Calu3 (cell line): Measurements from ENCODE around the gene OSBPL3. TPM values are rescaled to one million over a fixed set of nuclear protein-coding genes. Genes with fewer than 3 reads are reported as not detected.

Experiments
- BruUV-seq: library from RNA; stranded (reverse); fragments of 400-500 nt; replicated peaks from 2 replicates; lab custom pipeline; 2021; lab: Mats Ljungman, UMichigan
- CTCF ChIA-PET: fragments of 300-600 bp; sonication (Branson Sonifier 250); formaldehyde crosslinking; loops from one replicate; lab custom pipeline; 2022; ENCODE audit warnings: antibody characterized with exemption; lab: Charles Lee
- DNase-seq: peaks from one replicate; pipeline ENCODE4 v3.0.0; 2022
- H3K27ac Mint-ChIP-seq: one replicate; pipeline ENCODE4 v1.8.0; 2022; ENCODE audit warnings: mixed read lengths; ENCODE audit not compliant: unreplicated experiment
- H3K27me3 Mint-ChIP-seq: one replicate; pipeline ENCODE4 v1.8.0; 2022; ENCODE audit warnings: mixed read lengths; ENCODE audit not compliant: unreplicated experiment
- H3K36me3 Mint-ChIP-seq: one replicate; pipeline ENCODE4 v1.8.0; 2022; ENCODE audit warnings: mild to moderate bottlenecking, moderate library complexity, mixed read lengths; ENCODE audit not compliant: insufficient read depth, unreplicated experiment
- H3K4me1 Mint-ChIP-seq: one replicate; pipeline ENCODE4 v1.8.0; 2022; ENCODE audit warnings: mild to moderate bottlenecking, low read depth, mixed read lengths; ENCODE audit not compliant: unreplicated experiment
- H3K4me3 Mint-ChIP-seq: one replicate; pipeline ENCODE4 v1.8.0; 2022; ENCODE audit warnings: mild to moderate bottlenecking, low read depth, moderate library complexity, mixed read lengths; ENCODE audit not compliant: unreplicated experiment
- H3K9me3 Mint-ChIP-seq: one replicate; pipeline ENCODE4 v1.8.0; 2022; ENCODE audit warnings: low read depth, mixed read lengths; ENCODE audit not compliant: unreplicated experiment
- intact Hi-C: fragments of 100-400 bp; cut with micrococcal nuclease; formaldehyde crosslinking; loops from one replicate; pipeline ENCODE4 v1.10.0; 2022; ENCODE audit not compliant: unreplicated experiment
- total RNA-seq: library from RNA; stranded (reverse); gene quantifications from 2 replicates; pipeline ENCODE4 v1.2.3, GENCODE V29; 2022
- TF ChIP-seq, protein P1 (sequence below): fragments of 200-600 bp; IDR thresholded peaks from one replicate; pipeline ENCODE4 v1.8.0; 2022; ENCODE audit warnings: antibody characterized with exemption; ENCODE audit not compliant: unreplicated experiment

The OSBPL3 gene
- total RNA-seq, 1 experiment from 2014 or later: 136 TPM

DNA sequence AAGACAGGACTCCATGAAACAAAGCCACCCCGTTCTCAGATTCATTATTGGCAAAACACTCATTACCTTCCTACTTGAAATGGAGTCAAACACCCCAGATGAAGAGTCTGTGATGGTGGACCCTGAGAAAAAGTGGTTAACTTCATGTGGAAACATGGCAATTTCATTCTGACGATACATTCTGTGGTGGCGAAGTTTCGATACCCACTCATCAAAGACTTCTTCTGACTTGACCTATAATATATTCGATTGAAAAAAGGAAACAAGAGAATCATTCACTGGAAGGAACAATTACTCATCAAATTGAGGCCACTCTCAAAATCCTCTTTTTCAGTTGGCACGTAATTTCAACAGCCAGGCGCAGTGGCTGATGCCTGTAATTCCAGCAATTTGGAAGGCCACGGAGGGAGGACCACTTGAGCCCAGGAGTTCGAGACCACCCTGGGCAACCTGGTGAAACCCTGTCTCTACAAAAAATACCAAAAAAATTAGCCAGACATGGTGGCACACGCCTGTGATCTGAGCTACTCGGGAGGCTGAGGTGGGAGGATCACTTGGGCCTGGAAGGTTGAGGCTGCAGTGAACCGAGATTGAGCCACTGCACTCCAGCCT, 113.9 kb downstream of the OSBPL3 start:
- Mint-ChIP-seq H3K4me1 (no peaks in the 10 kb centered on the region), H3K36me3 (peaks cover 47% of the 10 kb centered on the region), H3K27me3 (no peaks in the 10 kb centered on the region), H3K4me3 (no peak overlapping the region), H3K27ac (no peak overlapping the region), H3K9me3 (no peaks in the 10 kb centered on the region)
- CTCF ChIA-PET: no interaction called here
- no peak for DNase-seq
- BruUV-seq: no TSS peak
- intact Hi-C loops: no loop called here
- TF ChIP-seq, protein P1, sequence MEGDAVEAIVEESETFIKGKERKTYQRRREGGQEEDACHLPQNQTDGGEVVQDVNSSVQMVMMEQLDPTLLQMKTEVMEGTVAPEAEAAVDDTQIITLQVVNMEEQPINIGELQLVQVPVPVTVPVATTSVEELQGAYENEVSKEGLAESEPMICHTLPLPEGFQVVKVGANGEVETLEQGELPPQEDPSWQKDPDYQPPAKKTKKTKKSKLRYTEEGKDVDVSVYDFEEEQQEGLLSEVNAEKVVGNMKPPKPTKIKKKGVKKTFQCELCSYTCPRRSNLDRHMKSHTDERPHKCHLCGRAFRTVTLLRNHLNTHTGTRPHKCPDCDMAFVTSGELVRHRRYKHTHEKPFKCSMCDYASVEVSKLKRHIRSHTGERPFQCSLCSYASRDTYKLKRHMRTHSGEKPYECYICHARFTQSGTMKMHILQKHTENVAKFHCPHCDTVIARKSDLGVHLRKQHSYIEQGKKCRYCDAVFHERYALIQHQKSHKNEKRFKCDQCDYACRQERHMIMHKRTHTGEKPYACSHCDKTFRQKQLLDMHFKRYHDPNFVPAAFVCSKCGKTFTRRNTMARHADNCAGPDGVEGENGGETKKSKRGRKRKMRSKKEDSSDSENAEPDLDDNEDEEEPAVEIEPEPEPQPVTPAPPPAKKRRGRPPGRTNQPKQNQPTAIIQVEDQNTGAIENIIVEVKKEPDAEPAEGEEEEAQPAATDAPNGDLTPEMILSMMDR: no peak

DNA sequence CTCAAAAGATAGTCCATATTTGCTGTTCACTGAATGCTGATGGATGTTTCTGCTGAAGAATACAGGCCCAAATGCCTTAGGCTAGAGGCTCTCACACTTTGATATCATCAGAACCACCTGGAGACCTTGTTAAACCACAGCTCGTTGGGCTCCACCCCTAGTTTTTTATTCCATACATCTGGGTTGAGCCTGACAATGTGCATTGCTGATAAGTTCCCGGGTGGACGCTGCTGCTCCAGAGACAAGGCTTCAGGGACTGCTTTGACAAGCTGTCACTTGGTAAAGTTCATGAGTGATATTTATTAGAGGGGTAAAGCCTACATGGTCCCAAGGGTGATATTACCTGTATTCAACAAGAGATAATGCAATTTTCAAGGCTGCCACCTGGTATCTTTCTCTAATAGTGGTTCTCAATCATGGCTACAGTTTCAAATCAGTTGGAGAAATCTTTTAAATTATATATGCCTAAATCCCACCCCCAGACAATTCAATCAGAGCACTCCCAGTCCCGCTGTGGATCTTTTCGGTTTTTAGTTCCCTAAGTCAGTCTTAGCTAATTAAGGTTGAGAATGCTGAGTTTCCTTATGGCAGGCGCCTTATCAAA, 115.7 kb downstream of the OSBPL3 start:
- no peaks in the 10 kb centered on the region for H3K27me3 Mint-ChIP-seq
- DNase-seq: no peak
- BruUV-seq: no TSS peak
- no peak overlapping the region for H3K27ac Mint-ChIP-seq
- no peak overlapping the region for H3K4me3 Mint-ChIP-seq
- no peaks in the 10 kb centered on the region for H3K9me3 Mint-ChIP-seq
- CTCF ChIA-PET: no interaction called here
- H3K4me1 Mint-ChIP-seq: no peaks in the 10 kb centered on the region
- intact Hi-C loops: no loop called here
- TF ChIP-seq, protein P1: no peak
- H3K36me3 Mint-ChIP-seq: peaks cover 50% of the 10 kb centered on the region

DNA sequence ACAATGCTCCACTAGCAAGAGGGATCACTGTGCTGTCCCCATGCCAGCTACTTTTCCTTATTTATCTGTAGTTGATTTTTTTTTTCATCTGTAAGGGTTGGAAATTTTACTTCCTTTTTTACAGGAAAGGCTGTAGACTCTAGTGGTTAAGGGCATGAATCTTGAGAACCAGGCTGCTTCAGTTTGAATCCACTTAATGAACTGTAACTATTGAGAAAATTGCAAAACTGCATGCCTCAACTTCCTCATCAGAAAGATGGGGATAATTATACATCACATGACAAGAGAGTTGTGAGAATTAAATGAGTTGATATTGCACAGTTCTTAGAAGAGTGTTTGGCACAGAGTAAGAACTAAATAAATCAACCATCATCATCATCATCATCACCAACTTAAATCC, 116.4 kb downstream of the OSBPL3 start:
- peaks cover 50% of the 10 kb centered on the region for H3K36me3 Mint-ChIP-seq
- CTCF ChIA-PET: no interaction called here

DNA sequence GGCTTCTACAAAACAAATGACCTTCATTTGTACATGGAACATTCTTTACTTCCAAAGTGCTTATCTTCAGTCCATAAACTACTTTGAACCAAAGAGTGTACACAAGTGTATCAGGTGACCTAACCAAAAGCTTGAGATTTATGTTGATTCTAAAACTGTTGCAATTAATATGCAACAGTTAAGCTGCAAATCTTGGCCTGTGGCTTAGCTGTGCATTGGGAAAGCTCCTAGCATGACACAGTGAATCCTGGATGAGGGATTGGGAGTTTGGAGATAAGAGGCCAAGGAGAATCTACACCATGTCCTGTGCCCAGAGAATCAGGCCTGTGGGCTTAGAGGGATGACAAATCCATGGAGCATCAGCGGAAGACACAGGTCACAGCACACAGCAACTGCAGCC, 117.5 kb downstream of the OSBPL3 start:
- BruUV-seq: no TSS peak
- Mint-ChIP-seq H3K27ac (peak overlapping the region; percentile 75), H3K4me3 (no peak overlapping the region), H3K9me3 (no peaks in the 10 kb centered on the region), H3K4me1 (peaks cover 14% of the 10 kb centered on the region), H3K27me3 (no peaks in the 10 kb centered on the region), H3K36me3 (peaks cover 47% of the 10 kb centered on the region)
- intact Hi-C loops: no loop called here
- CTCF ChIA-PET: interaction anchor here (0.7 kb wide), 1 partner anchor 62 kb away, joined by 4 read pairs; no protein-coding TSS in a partner anchor
- TF ChIP-seq, protein P1: no peak
- DNase-seq: no peak

More for the DNA sequence above, 116.4 kb downstream of the OSBPL3 start:
- TF ChIP-seq, protein P1: no peak
- DNase-seq: no peak
- Mint-ChIP-seq H3K27ac (no peak overlapping the region), H3K9me3 (no peaks in the 10 kb centered on the region), H3K4me1 (peaks cover 7% of the 10 kb centered on the region), H3K4me3 (no peak overlapping the region), H3K27me3 (no peaks in the 10 kb centered on the region)
- intact Hi-C loops: no loop called here
- BruUV-seq: no TSS peak
